ENCODE results near the gene ZNF746.

ZNF746 gene

GRCh38 chr7:149460493-149461277 lies 36.9 kb downstream of the ZNF746 start, which contains the start of gene ZNF777:
TSS of gene ZNF777 (minus strand) at chr7:149461062. CDS start at chr7:149456022, 5,040 bp downstream.
- ChIA-PET CTCF (interaction anchor here (0.5 to 1.7 kb wide), 7 partner anchors 16 to 1612 kb away, joined by 3 to 6 read pairs (median 3); no protein-coding TSS in a partner anchor), POLR2A (interaction anchor here (1.0 to 1.5 kb wide), 5 partner anchors 19 to 164 kb away, joined by 3 to 7 read pairs (median 3); no protein-coding TSS in a partner anchor)
- Histone ChIP-seq H3K36me3 (ENCODE audit: control insufficient read depth in 2 of 2, insufficient read depth in 1 of 2, low read length in 2 of 2) (peaks cover 0 to 15% of the 10 kb centered on the region in 2 experiments; a peak in 1 of 3 replicates), H3K27ac (ENCODE audit: extremely low read depth, low read depth, low read length) (peak within 1 kb of the TSS; percentile 75), H3K4me1 (ENCODE audit: control insufficient read depth, insufficient read depth, low read length) (no peaks in the 10 kb centered on the region), H3K9me3 (ENCODE audit: control insufficient read depth, insufficient read depth, low read depth, low read length) (no peaks in the 10 kb centered on the region), H3K4me3 (ENCODE audit: low read depth, low read length) (peak within 1 kb of the TSS; percentile 50)
- TF ChIP-seq ZNF692 (tag by site-specific recombination; IDR thresholded peaks at IDR 0.05) (peak; percentile 68; the same call in 1 of the 2 replicates), ZFHX2 (tag by site-specific recombination; conservative IDR thresholded peaks at IDR 0.05) (peak; percentile 43), YY2 (tag by site-specific recombination; IDR thresholded peaks at IDR 0.05) (peak; percentile 72; the same call in 1 of the 2 replicates), ZBTB20 (tag by site-specific recombination; IDR thresholded peaks at IDR 0.05) (peak; percentile 93), SP3 (tag by site-specific recombination; IDR thresholded peaks at IDR 0.05) (no peak), EGR2 (tag by site-specific recombination; IDR thresholded peaks at IDR 0.05; ENCODE audit: low read depth) (no peak), ZBTB10 (tag by site-specific recombination; IDR thresholded peaks at IDR 0.05) (no peak), ZNF660 (tag by site-specific recombination; IDR thresholded peaks at IDR 0.05) (peak; percentile 85), ZNF76 (tag by site-specific recombination; IDR thresholded peaks at IDR 0.05; ENCODE audit: borderline replicate concordance, low read depth) (peak; percentile 87), ZNF677 (tag by site-specific recombination; IDR thresholded peaks at IDR 0.05) (0 out of 2 replicates have a peak, but pooled peaks have one; percentile 5), ZIC2 (tag by site-specific recombination; IDR thresholded peaks at IDR 0.05) (peak; percentile 67), WT1 (tag by site-specific recombination; IDR thresholded peaks at IDR 0.05) (no peak), KLF8 (tag by site-specific recombination; IDR thresholded peaks at IDR 0.05) (peak; percentile 37; the same call in 1 of the 2 replicates), CTCF (tag by site-specific recombination; IDR thresholded peaks at IDR 0.05) (peak; percentile 71), ZNF791 (tag by site-specific recombination; IDR thresholded peaks at IDR 0.05) (no peak), YY1 (tag by site-specific recombination; IDR thresholded peaks at IDR 0.05) (peak; percentile 76), GLIS1 (tag by site-specific recombination; IDR thresholded peaks at IDR 0.05) (peak; percentile 25; the same call in 1 of the 2 replicates), KLF1 (tag by site-specific recombination; IDR thresholded peaks at IDR 0.05) (0 out of 2 replicates have a peak, but pooled peaks have one; percentile 11), ZNF398 (tag by site-specific recombination; IDR thresholded peaks at IDR 0.05) (peak; percentile 57), ZNF600 (tag by site-specific recombination; IDR thresholded peaks at IDR 0.05) (0 out of 2 replicates have a peak, but pooled peaks have one; percentile 30), ZBTB26 (tag by site-specific recombination; optimal IDR thresholded peaks at IDR 0.05) (peak; percentile 65), ZNF157 (tag by site-specific recombination; IDR thresholded peaks at IDR 0.05) (no peak), ZBTB17 (tag by site-specific recombination; IDR thresholded peaks at IDR 0.05) (peak; percentile 60), ZNF776 (tag by site-specific recombination; IDR thresholded peaks at IDR 0.05; ENCODE audit: borderline replicate concordance) (no peak), ZNF16 (tag by site-specific recombination; IDR thresholded peaks at IDR 0.05; ENCODE audit: low read depth) (no peak), ZSCAN30 (tag by site-specific recombination; IDR thresholded peaks at IDR 0.05) (peak; percentile 62; the same call in 1 of the 2 replicates), ZNF433 (tag by site-specific recombination; IDR thresholded peaks at IDR 0.05; ENCODE audit: low read depth) (no peak)
